AG10803 (cell line): ENCODE data around the gene SNX33.

Experiments used
- DNase-seq: peaks from one replicate; pipeline ENCODE4 v3.0.0; 2010; ENCODE audit warnings: low read depth
- H3K4me3 ChIP-seq: 2 replicates; pipeline ENCODE4 v1.5.1; 2011; ENCODE audit warnings: mild to moderate bottlenecking, low read length, control low read depth
- CTCF ChIP-seq: conservative IDR thresholded peaks from 2 replicates; pipeline ENCODE4 v1.5.1; 2011; ENCODE audit warnings: mild to moderate bottlenecking, low read length, control low read depth, inconsistent platforms

The SNX33 gene

GRCh38 chr15:75637245-75638009 lies 10.3 kb upstream of the SNX33 start:
- TF ChIP-seq CTCF, result no peak
- H3K4me3 ChIP-seq, result peak overlapping the region; percentile 94
- no peak for DNase-seq

DNA sequence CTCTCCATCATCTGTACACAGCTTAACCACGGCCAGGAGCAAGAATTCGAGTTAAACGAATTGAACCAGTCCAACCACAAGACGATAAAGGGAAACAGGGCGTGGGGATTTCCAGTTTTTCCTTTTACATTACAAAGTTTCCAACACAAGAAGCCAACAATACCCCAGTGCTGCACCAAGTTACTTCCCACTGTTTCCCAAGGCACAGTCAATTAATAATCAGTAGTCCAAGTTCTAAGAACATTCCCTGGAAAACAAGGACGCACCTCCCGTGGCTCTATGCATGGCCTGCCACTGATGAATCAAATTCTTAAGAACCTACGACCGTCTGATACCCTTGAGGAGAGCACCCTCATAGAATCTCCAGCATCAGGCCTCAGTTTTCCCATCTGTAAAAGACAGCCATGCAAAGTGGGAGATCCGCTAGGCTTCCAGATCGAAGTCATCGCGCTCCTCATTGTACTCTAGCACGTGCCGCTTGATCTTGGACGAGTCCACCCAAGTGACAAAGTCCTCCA lies 8.5 kb upstream of the SNX33 start:
- no peak for TF ChIP-seq CTCF
- peak overlapping the region; percentile 94 for H3K4me3 ChIP-seq
- DNase-seq, result no peak

DNA sequence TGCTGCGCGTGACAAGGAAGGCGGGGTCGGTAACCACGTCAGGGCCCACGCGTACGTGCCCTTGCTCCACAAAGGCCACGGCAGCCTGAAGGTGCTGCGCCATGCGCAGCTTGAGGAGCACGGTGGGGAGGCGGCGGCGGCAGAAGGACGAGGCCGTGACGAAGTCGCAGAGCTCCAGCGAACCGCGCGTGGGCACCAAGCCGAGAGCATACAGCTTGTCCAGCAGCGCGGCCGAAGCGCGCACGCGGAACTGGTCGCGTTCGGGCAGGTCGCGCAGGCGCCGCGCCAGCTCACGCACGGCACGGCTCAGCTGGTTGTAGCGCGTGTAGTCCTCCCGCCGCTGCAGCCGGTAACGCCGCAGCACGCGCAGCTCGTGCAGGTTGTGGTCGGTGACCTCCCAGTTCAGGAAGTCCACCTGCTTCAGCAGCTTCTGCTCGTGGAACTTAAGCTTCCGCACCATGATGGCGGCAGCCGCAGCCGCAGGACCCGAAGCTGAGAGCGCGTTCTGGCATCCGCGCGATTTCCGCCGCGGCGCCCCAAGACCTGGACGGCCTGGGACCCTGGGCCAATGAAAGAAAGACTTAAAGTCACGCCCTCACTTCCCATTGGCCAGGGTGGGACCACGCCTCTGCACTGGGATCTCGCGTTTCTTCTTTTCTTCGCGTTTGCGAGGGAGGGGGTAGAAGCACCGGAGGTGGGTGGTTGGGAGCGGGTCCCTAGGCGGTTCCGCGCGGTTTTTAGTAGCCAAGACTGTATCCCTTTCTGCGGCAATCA lies 7.8 kb upstream of the SNX33 start, which contains the start of gene IMP3:
IMP3 (minus strand) TSS at position 516 of the 774 bp plus-strand sequence; CDS start at position 460, 56 bp downstream.
- peak; percentile 95 for DNase-seq
- no peak for TF ChIP-seq CTCF
- H3K4me3 ChIP-seq, result peak within 1 kb of the TSS; percentile 94

DNA sequence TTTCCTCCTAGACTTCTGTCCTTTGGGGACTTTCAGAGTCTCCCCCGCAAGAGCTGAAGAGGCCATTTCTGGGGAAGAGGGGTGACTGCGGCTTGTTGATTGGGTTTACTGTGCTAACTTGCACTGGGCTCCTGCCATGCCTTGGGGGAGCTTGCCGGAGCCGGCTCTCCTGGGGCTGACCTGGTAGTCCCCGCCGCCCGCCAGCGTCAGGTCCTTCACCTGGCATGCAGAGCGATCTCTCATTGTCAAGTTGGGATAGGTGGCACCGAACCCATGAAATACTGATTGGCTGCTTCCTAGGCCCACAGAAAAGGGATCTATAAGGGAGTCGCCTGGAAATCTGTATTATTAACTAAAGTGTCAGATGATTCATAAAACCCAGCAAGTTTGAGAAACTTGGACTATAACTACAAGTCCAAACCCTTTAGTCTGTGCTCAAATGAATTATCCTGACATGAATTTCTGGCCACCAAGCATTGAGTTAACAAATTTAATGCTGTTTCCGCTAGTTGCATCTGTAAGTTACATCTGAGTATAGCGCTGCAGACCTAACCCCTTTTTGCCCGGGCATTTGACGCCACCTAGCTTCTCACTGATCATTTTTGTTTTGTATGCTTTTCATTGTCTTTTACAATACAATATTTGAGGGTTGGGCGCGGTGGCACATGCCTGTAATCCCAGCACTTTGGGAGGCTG lies 7.1 kb upstream of the SNX33 start:
- peak; percentile 41 for TF ChIP-seq CTCF
- peak; percentile 40 for DNase-seq

GRCh38 chr15:75641179-75641503 lies 6.6 kb upstream of the SNX33 start:
- no peak overlapping the region for H3K4me3 ChIP-seq
- DNase-seq, result no peak
- no peak for TF ChIP-seq CTCF

More for the DNA sequence above, 7.1 kb upstream of the SNX33 start:
- H3K4me3 ChIP-seq, result peak overlapping the region; percentile 94

DNA sequence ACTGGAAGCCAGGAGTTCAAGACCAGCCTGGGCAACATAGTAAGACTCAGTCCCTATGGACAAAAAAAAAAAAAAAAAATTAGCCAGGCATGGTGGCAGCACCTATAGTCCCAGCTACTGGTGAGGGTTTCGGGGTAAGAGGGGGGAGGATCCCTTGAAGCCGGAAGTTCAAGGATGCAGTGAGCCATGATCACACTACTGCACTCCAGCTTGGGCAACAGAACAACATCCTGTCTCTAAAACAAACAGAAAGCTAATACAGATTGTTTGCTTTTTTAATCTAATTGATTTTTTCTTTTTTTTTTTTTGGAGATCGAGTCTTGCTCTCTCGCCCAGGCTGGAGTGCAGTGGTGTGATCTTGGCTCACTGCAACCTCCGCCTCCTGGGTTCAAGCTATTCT lies 6.1 kb upstream of the SNX33 start:
- TF ChIP-seq CTCF, result no peak
- no peak overlapping the region for H3K4me3 ChIP-seq
- no peak for DNase-seq
